G401.6 (cell line): ENCODE results near the gene TLE1.

Experiments used
- FAIRE-seq: peaks from 2 replicates; lab custom pipeline; 2012; peaks lifted over from hg19 to GRCh38; lab: Jason Lieb, UNC

The TLE1 gene

GRCh38 chr9:81543695-81544094 lies 145.7 kb downstream of the TLE1 start:
- FAIRE-seq: no peak

GRCh38 chr9:81542118-81542889 lies 147.0 kb downstream of the TLE1 start:
- FAIRE-seq: no peak

GRCh38 chr9:81540142-81540710 lies 149.1 kb downstream of the TLE1 start:
- FAIRE-seq: no peak

GRCh38 chr9:81539317-81539716 lies 150.0 kb downstream of the TLE1 start:
- no peak for FAIRE-seq

- FAIRE-seq: no peak
Measured at GRCh38 chr9:81538890-81539289, 150.5 kb downstream of the TLE1 start.

- FAIRE-seq: no peak
Measured at GRCh38 chr9:81537964-81538363, 151.4 kb downstream of the TLE1 start.

GRCh38 chr9:81536242-81537025 lies 152.9 kb downstream of the TLE1 start:
- no peak for FAIRE-seq

- no peak for FAIRE-seq
Measured at GRCh38 chr9:81535542-81536241, 153.7 kb downstream of the TLE1 start.

GRCh38 chr9:81534138-81534875 lies 155.0 kb downstream of the TLE1 start:
- FAIRE-seq: no peak
